Right hindlimb (tissue), 1 donor: ENCODE results near the gene ELL3.
"Not testable (repeated sequence)": the region's sequence is repeated elsewhere in the genome, so short reads cannot be mapped to it uniquely, and the experiment has no call there.

ENCODE experiments used
- DNase-seq: peaks from one replicate; pipeline ENCODE4 v3.0.0-alpha.2; 2018

ELL3 gene

GRCh38 chr15:43776718-43777266 is at the start of gene ELL3:
Gene ELL3 (minus strand): TSS chr15:43776966. CDS start chr15:43776901, 65 bp downstream.
- peak; percentile 86 for DNase-seq

GRCh38 chr15:43826029-43826507 is 49.3 kb upstream of the ELL3 start:
- no peak for DNase-seq

GRCh38 chr15:43825305-43825704 is 48.5 kb upstream of the ELL3 start:
- DNase-seq, result not testable (repeated sequence)

- peak; percentile 95 for DNase-seq
Measured at GRCh38 chr15:43824302-43825246, 47.8 kb upstream of the ELL3 start, which contains the start of gene MFAP1. Gene MFAP1 (minus strand): TSS chr15:43824690. CDS start chr15:43824569, 121 bp downstream.

- no peak for DNase-seq
Measured at GRCh38 chr15:43821505-43821904, 44.7 kb upstream of the ELL3 start.

- not testable (repeated sequence) for DNase-seq
Measured at GRCh38 chr15:43815064-43815463, 38.3 kb upstream of the ELL3 start.

GRCh38 chr15:43808960-43809678 is 32.4 kb upstream of the ELL3 start:
- no peak for DNase-seq

- DNase-seq, result no peak
Measured at GRCh38 chr15:43808435-43808950, 31.7 kb upstream of the ELL3 start.

- DNase-seq, result not testable (repeated sequence)
Measured at GRCh38 chr15:43802676-43803075, 25.9 kb upstream of the ELL3 start.

GRCh38 chr15:43800286-43801141 is 23.7 kb upstream of the ELL3 start, which contains the start of gene HYPK:
Gene HYPK (plus strand): TSS chr15:43800599. CDS start chr15:43800623, 24 bp downstream.
- peak; percentile 96 for DNase-seq

- DNase-seq, result peak; percentile 27
Measured at GRCh38 chr15:43799945-43800285, 23.1 kb upstream of the ELL3 start, which contains the start of gene SERINC4. Gene SERINC4 (minus strand): TSS chr15:43800220. CDS start chr15:43799986, 234 bp downstream.

- DNase-seq, result peak; percentile 25
Measured at GRCh38 chr15:43799209-43799944, 22.6 kb upstream of the ELL3 start.

GRCh38 chr15:43796566-43796965 is 19.8 kb upstream of the ELL3 start:
- DNase-seq, result no peak

- DNase-seq, result no peak
Measured at GRCh38 chr15:43795997-43796396, 19.2 kb upstream of the ELL3 start.

- DNase-seq, result no peak
Measured at GRCh38 chr15:43795197-43795596, 18.4 kb upstream of the ELL3 start.

GRCh38 chr15:43794269-43795037 is 17.7 kb upstream of the ELL3 start:
- no peak for DNase-seq

GRCh38 chr15:43793647-43794046 is 16.9 kb upstream of the ELL3 start:
- DNase-seq, result peak; percentile 25

- DNase-seq, result peak; percentile 27
Measured at GRCh38 chr15:43792761-43793476, 16.2 kb upstream of the ELL3 start.

GRCh38 chr15:43791993-43792760 is 15.4 kb upstream of the ELL3 start, which contains the start of gene SERF2:
Gene SERF2 (plus strand): TSS chr15:43792320. CDS start chr15:43792377, 57 bp downstream.
- DNase-seq, result peak; percentile 100
